MV-4-11 (cell line): Measurements from ENCODE around the gene F7.
A peak's percentile ranks its signal among the peaks of the same experiment; 100 is the strongest.
"Not testable (repeated sequence)": the region's sequence is repeated elsewhere in the genome, so short reads cannot be mapped to it uniquely, and the experiment has no call there.

Source experiments
- DNase-seq: peaks from one replicate; lab custom pipeline; 2025; lab: John Stamatoyannopoulos, UW

Gene F7

GRCh38 chr13:113153810-113154748 lies 48.5 kb downstream of the F7 start:
- DNase-seq = peak; percentile 57

- peak; percentile 29 for DNase-seq
Observed at GRCh38 chr13:113155201-113155600, 49.6 kb downstream of the F7 start.

- DNase-seq = no peak
Observed at GRCh38 chr13:113155982-113156655, 50.5 kb downstream of the F7 start.

GRCh38 chr13:113157206-113157928 lies 51.8 kb downstream of the F7 start:
- no peak for DNase-seq

GRCh38 chr13:113157929-113158747 lies 52.5 kb downstream of the F7 start, which contains the start of gene PROZ:
TSS of gene PROZ (plus strand) at chr13:113158648. CDS start at chr13:113158661, 13 bp downstream.
- DNase-seq = no peak

- no peak for DNase-seq
Observed at GRCh38 chr13:113158946-113159345, 53.4 kb downstream of the F7 start.

- no peak for DNase-seq
Observed at GRCh38 chr13:113159701-113160100, 54.1 kb downstream of the F7 start.

GRCh38 chr13:113160983-113161382 lies 55.4 kb downstream of the F7 start:
- DNase-seq = no peak

- no peak for DNase-seq
Observed at GRCh38 chr13:113161433-113161832, 55.8 kb downstream of the F7 start.

GRCh38 chr13:113161975-113162374 lies 56.4 kb downstream of the F7 start:
- DNase-seq = not testable (repeated sequence)

GRCh38 chr13:113162783-113163685 lies 57.4 kb downstream of the F7 start:
- DNase-seq = no peak

GRCh38 chr13:113164492-113164891 lies 58.9 kb downstream of the F7 start:
- peak; percentile 8 for DNase-seq

- DNase-seq = no peak
Observed at GRCh38 chr13:113166266-113166665, 60.7 kb downstream of the F7 start.

- DNase-seq = no peak
Observed at GRCh38 chr13:113166681-113167080, 61.1 kb downstream of the F7 start.

- DNase-seq = no peak
Observed at GRCh38 chr13:113167155-113167554, 61.6 kb downstream of the F7 start.

- DNase-seq = no peak
Observed at GRCh38 chr13:113167575-113167974, 62.0 kb downstream of the F7 start.

GRCh38 chr13:113168211-113168610 lies 62.6 kb downstream of the F7 start:
- no peak for DNase-seq

GRCh38 chr13:113169277-113170272 lies 64.0 kb downstream of the F7 start:
- DNase-seq = no peak
